ENCODE measurements around the gene DBT. TPM values are rescaled to one million over a fixed set of nuclear protein-coding genes. Genes with fewer than 3 reads are reported as not detected.

DBT gene
- total RNA-seq, 1 experiment from 2014 or later: 14.0 TPM

- Histone ChIP-seq H3K4me2 (ENCODE audit: low read length) (no peak overlapping the region), H3K4me3 (replicated peaks in 1 of 2; ENCODE audit: low read depth in 1 of 2, low read length in 2 of 2) (no peak overlapping the region), H3K36me3 (ENCODE audit: control insufficient read depth in 1 of 2, insufficient read depth in 2 of 2, low read length in 2 of 2) (no peaks in the 10 kb centered on the region), H3K9ac (ENCODE audit: low read length) (no peak overlapping the region), H4K20me1 (ENCODE audit: insufficient read depth) (no peaks in the 10 kb centered on the region), H3K27ac (ENCODE audit: low read depth, low read length) (no peak overlapping the region), H3K27me3 (ENCODE audit: insufficient read depth, low read length) (no peaks in the 10 kb centered on the region), H3K9me2 (ENCODE audit: insufficient read depth) (no peaks in the 10 kb centered on the region), H2AFZ (ENCODE audit: low read depth, low read length, poor library complexity, severe bottlenecking) (no peak overlapping the region), H3K79me2 (ENCODE audit: insufficient read depth, low read length) (no peaks in the 10 kb centered on the region), H3K4me1 (ENCODE audit: control insufficient read depth in 1 of 2, insufficient read depth in 2 of 2, low read length in 2 of 2) (no peaks in the 10 kb centered on the region), H3K9me3 (ENCODE audit: control insufficient read depth in 1 of 2, insufficient read depth in 1 of 2, low read depth in 1 of 2, low read length in 2 of 2) (no peaks in the 10 kb centered on the region)
- TF ChIP-seq EZH2 (IDR thresholded peaks at IDR 0.05): no peak
- no peak for TF ChIP-seq CEBPB (IDR thresholded peaks at IDR 0.05; ENCODE audit: low read depth)
- TF ChIP-seq SP1 (IDR thresholded peaks at IDR 0.05; ENCODE audit: low read depth): no peak
- no peak for TF ChIP-seq ATF3 (IDR thresholded peaks at IDR 0.05)
- TF ChIP-seq EGR1 (IDR thresholded peaks at IDR 0.05; ENCODE audit: low read depth): no peak
- no peak for TF ChIP-seq TCF7L2 (IDR thresholded peaks at IDR 0.05; ENCODE audit: borderline replicate concordance, extremely low read depth, insufficient read depth, insufficient read length)
- TF ChIP-seq CTCF (IDR thresholded peaks at IDR 0.05 in 2 of 3, conservative IDR thresholded peaks at IDR 0.05 in 1 of 3; ENCODE audit: borderline replicate concordance in 1 of 3, insufficient read depth in 1 of 3, low read depth in 2 of 3, low read length in 2 of 3): no peak
- ChIA-PET RAD21 (ENCODE audit: low non-redundant PET in 1 of 2, low total read pairs in 2 of 2, uncharacterized antibody in 2 of 2, unreplicated experiment in 2 of 2) (no interaction called here), POLR2A (no interaction called here), CTCF (no interaction called here)
- no peak for DNase-seq (ENCODE audit: low read depth, low spot score)
- intact Hi-C loops (cut with micrococcal nuclease): no loop called here
- no TSS peak for BruUV-seq (replicated peaks)
- no peak for ATAC-seq
Observed at GRCh38 chr1:100168051-100168450, 81.6 kb downstream of the DBT start.

GRCh38 chr1:100164702-100165101, 84.9 kb downstream of the DBT start:
- Histone ChIP-seq H3K4me2 (ENCODE audit: low read length) (no peak overlapping the region), H3K4me1 (ENCODE audit: control insufficient read depth in 1 of 2, insufficient read depth in 2 of 2, low read length in 2 of 2) (no peaks in the 10 kb centered on the region), H3K9me3 (ENCODE audit: control insufficient read depth in 1 of 2, insufficient read depth in 1 of 2, low read depth in 1 of 2, low read length in 2 of 2) (no peaks in the 10 kb centered on the region), H3K27ac (ENCODE audit: low read depth, low read length) (no peak overlapping the region), H3K4me3 (replicated peaks in 1 of 2; ENCODE audit: low read depth in 1 of 2, low read length in 2 of 2) (no peak overlapping the region), H3K9me2 (ENCODE audit: insufficient read depth) (no peaks in the 10 kb centered on the region), H2AFZ (ENCODE audit: low read depth, low read length, poor library complexity, severe bottlenecking) (no peak overlapping the region), H3K36me3 (ENCODE audit: control insufficient read depth in 1 of 2, insufficient read depth in 2 of 2, low read length in 2 of 2) (no peaks in the 10 kb centered on the region), H4K20me1 (ENCODE audit: insufficient read depth) (no peaks in the 10 kb centered on the region), H3K9ac (ENCODE audit: low read length) (no peak overlapping the region), H3K79me2 (ENCODE audit: insufficient read depth, low read length) (no peaks in the 10 kb centered on the region), H3K27me3 (ENCODE audit: insufficient read depth, low read length) (no peaks in the 10 kb centered on the region)
- CTCF ChIA-PET: no interaction called here
- DNase-seq (ENCODE audit: low read depth, low spot score): no peak
- TF ChIP-seq CBX3 (IDR thresholded peaks at IDR 0.05; ENCODE audit: low read depth) (no peak), POLR2A (IDR thresholded peaks at IDR 0.05; ENCODE audit: borderline replicate concordance, extremely low read depth, insufficient read depth, insufficient read length) (no peak), EZH2 (IDR thresholded peaks at IDR 0.05) (no peak), SRF (IDR thresholded peaks at IDR 0.05; ENCODE audit: low read depth) (no peak), YY1 (IDR thresholded peaks at IDR 0.05; ENCODE audit: extremely low read depth, insufficient replicate concordance, low read depth, low read length) (no peak), MAX (IDR thresholded peaks at IDR 0.05) (no peak), ATF3 (IDR thresholded peaks at IDR 0.05) (no peak), FOSL1 (IDR thresholded peaks at IDR 0.05; ENCODE audit: low read depth) (no peak)
- BruUV-seq (replicated peaks): no TSS peak
- intact Hi-C loops (cut with micrococcal nuclease): no loop called here
- RAD21 ChIA-PET (ENCODE audit: low non-redundant PET in 1 of 2, low total read pairs in 2 of 2, uncharacterized antibody in 2 of 2, unreplicated experiment in 2 of 2): no interaction called here
- ATAC-seq: no peak
- POLR2A ChIA-PET: no interaction called here

Measured in HCT116 (cell line).